ENCODE measurements around the gene PIGS.

PIGS gene

DNA sequence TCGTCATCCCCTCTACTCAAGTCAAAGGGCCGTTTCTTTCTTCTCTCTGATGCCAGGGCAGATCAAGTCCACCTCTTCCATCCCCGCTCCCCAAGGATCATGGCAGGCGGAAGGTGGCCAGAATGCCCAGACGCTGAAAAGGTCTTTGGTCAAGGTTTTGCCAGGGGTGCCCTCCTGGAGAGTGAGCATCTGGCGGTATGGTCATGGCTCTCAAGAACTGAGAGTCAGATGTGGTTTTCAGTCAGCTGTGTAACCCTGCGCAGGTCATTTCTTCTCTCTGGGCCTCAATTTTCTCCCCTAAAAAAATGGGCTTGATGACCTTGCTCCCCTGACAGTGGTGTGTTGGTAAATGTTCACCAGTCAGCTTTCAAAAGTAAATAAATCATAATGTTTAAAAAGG lies 52.7 kb downstream of the PIGS start:
- TF ChIP-seq, protein P1, sequence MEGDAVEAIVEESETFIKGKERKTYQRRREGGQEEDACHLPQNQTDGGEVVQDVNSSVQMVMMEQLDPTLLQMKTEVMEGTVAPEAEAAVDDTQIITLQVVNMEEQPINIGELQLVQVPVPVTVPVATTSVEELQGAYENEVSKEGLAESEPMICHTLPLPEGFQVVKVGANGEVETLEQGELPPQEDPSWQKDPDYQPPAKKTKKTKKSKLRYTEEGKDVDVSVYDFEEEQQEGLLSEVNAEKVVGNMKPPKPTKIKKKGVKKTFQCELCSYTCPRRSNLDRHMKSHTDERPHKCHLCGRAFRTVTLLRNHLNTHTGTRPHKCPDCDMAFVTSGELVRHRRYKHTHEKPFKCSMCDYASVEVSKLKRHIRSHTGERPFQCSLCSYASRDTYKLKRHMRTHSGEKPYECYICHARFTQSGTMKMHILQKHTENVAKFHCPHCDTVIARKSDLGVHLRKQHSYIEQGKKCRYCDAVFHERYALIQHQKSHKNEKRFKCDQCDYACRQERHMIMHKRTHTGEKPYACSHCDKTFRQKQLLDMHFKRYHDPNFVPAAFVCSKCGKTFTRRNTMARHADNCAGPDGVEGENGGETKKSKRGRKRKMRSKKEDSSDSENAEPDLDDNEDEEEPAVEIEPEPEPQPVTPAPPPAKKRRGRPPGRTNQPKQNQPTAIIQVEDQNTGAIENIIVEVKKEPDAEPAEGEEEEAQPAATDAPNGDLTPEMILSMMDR (IDR thresholded peaks at IDR 0.05; ENCODE audit: low read depth, low read length, missing control alignments): no peak
- H3K4me3 ChIP-seq (ENCODE audit: low read depth, low read length): no peak overlapping the region
- DNase-seq (ENCODE audit: low read depth): no peak

DNA sequence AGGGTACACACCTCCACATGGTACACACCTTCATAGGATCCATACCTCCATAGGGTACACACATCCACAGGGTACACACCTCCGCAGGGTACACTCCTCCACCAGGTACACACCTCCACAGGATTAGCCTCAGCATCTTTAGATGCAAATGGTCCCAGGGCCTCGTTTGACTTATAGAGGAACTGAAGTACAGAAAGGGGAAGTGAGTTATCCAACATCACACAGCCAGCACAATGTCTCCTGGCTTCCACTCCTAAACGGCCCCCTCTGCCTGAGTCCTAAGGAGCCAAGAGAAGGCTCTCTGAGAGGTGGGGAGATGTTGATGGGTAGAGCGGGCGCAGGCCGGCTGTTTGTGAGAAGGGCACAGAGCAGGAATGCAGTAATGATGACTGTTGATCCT lies 53.2 kb downstream of the PIGS start:
- TF ChIP-seq, protein P1 (IDR thresholded peaks at IDR 0.05; ENCODE audit: low read depth, low read length, missing control alignments): no peak
- no peak overlapping the region for H3K4me3 ChIP-seq (ENCODE audit: low read depth, low read length)
- peak; percentile 18 for DNase-seq (ENCODE audit: low read depth)

DNA sequence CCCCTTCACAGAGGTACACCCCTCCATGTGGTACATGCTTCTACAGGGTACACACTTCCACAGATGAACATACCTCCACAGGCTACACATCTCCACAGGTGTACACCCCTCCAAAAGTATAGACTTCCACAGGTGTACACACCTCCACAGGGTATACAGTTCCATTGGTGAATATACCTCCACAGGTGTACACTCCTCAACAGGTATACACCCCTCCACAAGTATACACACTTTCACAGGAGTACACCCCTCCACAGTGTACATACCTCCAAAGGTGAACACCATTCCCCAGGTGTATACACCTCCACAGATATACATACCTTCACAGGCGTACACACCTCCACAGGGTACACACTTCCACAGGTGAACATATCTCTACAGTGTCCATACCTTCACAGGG lies 55.8 kb downstream of the PIGS start:
- DNase-seq (ENCODE audit: low read depth): no peak
- TF ChIP-seq, protein P1 (IDR thresholded peaks at IDR 0.05; ENCODE audit: low read depth, low read length, missing control alignments): no peak
- no peak overlapping the region for H3K4me3 ChIP-seq (ENCODE audit: low read depth, low read length)

DNA sequence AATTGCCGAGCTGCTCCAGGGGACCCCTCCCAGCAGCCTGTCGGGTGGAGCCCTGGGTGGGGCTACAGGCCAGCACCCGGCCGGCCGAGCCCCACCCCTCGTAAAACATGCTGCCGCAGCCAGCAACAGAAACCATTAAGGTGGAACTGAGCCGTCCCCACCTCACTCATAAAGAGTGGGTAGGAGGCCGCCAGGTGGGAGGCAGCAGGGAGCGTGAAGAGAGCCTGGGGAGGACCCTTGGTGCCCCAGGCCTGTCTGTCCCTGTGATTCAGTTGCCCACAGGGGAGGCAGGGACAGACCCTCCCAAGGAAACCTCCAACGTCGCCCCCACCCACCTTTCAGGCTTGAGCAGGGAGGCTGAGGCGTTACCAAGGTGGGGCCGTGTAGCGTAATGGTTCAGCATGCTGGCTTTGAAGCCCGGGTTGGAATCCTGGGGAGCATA lies 56.7 kb downstream of the PIGS start:
- TF ChIP-seq, protein P1 (IDR thresholded peaks at IDR 0.05; ENCODE audit: low read depth, low read length, missing control alignments): no peak
- H3K4me3 ChIP-seq (ENCODE audit: low read depth, low read length): no peak overlapping the region
- DNase-seq (ENCODE audit: low read depth): no peak

DNA sequence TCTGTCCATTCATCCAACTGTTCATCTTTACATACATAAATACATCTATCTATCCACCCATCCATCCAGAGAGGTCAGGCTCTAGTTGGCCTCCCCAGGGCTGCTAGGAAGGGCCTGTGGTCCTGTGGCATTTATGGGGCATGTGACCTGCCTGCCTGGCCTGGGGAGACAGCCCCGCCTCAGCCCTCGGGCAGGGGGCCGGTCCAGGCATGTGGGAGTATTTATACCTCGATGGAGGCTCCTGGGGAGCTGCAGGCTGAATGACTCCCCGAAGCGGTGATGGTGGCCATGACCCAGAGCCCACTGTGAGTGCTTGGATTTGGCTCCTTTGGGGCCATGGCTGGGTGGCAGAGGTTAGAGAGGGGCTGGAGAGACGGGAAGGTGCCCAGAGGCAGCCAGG lies 57.8 kb downstream of the PIGS start:
- H3K4me3 ChIP-seq (ENCODE audit: low read depth, low read length): no peak overlapping the region
- TF ChIP-seq, protein P1 (IDR thresholded peaks at IDR 0.05; ENCODE audit: low read depth, low read length, missing control alignments): no peak
- DNase-seq (ENCODE audit: low read depth): no peak

DNA sequence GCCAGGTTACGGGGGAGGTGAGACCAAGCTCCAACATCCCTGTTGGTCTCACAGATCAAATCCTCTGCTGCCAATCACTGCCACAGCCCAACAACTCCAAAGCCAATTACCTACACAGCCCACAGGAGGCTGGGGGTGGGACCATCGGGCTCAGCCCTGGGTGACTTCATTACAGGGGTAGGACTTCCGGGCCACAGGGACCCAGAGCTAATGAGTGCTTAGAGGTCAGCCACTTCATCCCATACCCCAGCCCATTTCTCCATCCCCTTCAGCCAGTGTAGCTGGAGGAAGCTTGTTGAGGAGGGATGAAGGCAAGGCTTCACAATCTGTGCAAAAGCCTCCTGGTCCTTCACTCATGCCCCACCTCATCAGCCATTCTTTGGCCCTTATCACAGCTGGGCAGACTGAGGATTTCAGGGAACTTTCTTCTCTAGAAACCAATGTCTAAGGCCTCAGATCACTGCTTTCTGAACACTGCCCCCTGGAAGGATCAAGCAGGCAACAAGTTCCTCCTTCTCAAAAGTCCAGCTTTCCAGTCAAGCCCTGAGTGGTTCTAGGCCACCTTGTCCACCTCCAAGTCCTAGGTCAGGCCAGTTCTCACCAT lies 59.4 kb downstream of the PIGS start:
- DNase-seq (ENCODE audit: low read depth): no peak
- no peak overlapping the region for H3K4me3 ChIP-seq (ENCODE audit: low read depth, low read length)
- TF ChIP-seq, protein P1 (IDR thresholded peaks at IDR 0.05; ENCODE audit: low read depth, low read length, missing control alignments): no peak

DNA sequence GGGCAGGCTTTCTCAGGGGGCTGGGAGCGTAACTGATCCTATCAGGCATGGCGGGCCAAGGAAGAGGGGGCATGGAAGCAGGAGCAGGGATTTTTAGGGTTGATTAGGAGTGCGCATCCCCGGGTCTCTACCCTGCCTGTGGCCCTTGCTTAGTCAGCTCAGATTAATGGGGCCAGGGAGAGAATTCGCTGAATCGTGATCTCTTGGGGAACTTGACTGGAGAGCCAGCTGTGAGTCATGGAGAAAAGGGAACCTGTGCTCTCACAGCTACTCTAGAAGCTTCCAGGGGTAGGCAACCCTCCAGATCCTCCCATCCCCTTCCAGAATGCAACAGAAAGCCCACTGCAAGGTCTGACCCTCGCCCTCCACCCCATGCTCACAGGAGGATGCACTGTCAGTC lies 61.5 kb downstream of the PIGS start:
- no peak for DNase-seq (ENCODE audit: low read depth)
- TF ChIP-seq, protein P1 (IDR thresholded peaks at IDR 0.05; ENCODE audit: low read depth, low read length, missing control alignments): no peak
- no peak overlapping the region for H3K4me3 ChIP-seq (ENCODE audit: low read depth, low read length)
